Islet precursor cell (in vitro differentiated cells): ENCODE measurements around the gene OXTR.

Experiments
- DNase-seq: peaks from one replicate; pipeline ENCODE4 v3.0.0-alpha.2; 2018

OXTR gene

GRCh38 chr3:8767256-8767666, 2.2 kb downstream of the OXTR start:
- DNase-seq = peak; percentile 42

DNA sequence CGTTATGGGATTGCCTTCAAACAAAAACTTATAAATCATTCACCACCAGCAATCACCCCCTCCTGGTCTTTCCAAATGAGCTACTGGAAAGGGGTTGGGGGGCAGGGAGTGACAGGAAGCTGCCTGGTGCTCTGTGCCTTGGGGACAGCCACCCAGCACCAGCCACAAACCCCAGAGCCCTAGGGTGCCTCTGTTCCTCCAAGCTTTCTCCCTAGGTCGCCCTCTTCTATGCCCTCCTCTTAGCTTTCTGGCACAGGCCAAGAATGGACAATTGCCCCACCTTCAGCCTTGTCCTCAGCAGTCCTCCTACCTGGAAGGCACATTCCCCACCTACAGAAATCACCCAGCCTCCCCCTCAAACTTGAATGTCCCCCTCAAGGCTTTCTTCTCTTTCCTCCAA, 3.3 kb downstream of the OXTR start:
- peak; percentile 45 for DNase-seq

DNA sequence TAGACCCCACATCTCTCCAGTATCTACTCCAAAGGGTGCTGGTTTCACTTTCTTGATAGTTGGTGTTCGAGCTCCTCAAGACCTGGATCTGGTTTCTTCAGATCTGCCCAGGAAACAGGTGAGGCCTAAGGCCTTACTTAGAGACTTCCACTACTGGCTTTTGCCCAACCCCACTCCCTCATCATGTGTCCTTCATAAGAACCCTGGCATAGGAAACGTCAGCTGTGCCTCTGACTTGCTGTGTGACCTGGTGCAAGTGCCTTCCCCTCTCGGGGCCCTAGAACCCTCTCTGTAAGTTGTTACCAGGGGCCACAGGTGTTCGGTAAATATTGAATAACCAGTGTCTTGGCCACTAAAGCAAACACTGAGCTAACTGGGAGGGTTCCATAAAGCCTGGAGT, 3.9 kb downstream of the OXTR start:
- DNase-seq = peak; percentile 25

DNA sequence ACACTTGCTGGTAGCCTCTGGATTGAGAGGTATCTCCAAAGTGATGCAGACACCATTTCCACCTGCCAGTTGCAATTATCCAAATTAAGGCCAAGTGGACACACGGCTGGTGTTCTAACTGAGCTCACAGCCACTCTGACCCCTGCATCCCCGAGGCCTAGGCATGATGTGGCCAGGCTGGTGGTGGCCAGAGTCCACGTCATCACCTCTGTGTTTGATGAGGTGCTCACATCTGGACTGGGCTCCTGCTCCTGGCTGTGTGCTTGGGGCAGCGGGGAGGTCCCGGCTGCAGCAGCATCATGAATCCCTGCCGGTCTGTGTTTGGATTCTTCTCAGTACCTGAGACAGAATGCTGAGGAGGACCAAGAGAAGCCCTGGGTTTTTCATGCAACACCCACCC, 4.9 kb downstream of the OXTR start:
- peak; percentile 30 for DNase-seq

GRCh38 chr3:8762607-8763377, 6.6 kb downstream of the OXTR start:
- peak; percentile 40 for DNase-seq

GRCh38 chr3:8761866-8762265, 7.5 kb downstream of the OXTR start:
- peak; percentile 32 for DNase-seq

DNA sequence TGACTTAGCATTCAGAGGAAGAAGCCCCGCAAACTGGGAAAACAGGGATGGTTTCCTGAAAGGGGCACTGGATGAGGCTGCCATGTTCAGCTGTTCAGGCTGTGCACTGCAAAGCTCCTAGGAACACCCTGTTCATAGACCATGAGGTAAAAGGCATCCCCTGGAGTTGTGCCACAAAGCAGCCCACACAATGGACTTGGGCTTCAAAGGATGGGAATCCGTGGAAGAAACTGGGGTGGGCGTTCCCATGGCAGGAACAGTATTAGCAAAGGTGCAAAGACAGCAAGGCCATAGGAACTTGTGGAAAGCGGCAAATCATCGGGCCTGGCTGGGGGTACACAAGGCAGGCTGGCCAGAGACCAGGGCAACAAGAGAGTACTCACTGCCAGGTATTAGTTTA, 8.9 kb downstream of the OXTR start:
- peak; percentile 45 for DNase-seq

- DNase-seq = peak; percentile 44
Measured at GRCh38 chr3:8760091-8760490, 9.3 kb downstream of the OXTR start.

- DNase-seq = no peak
Measured at GRCh38 chr3:8759038-8759707, 10.2 kb downstream of the OXTR start.

GRCh38 chr3:8757551-8758518, 11.6 kb downstream of the OXTR start:
- DNase-seq = peak; percentile 53

GRCh38 chr3:8756671-8757070, 12.7 kb downstream of the OXTR start:
- no peak for DNase-seq

- no peak for DNase-seq
Measured at GRCh38 chr3:8755564-8756237, 13.7 kb downstream of the OXTR start.

DNA sequence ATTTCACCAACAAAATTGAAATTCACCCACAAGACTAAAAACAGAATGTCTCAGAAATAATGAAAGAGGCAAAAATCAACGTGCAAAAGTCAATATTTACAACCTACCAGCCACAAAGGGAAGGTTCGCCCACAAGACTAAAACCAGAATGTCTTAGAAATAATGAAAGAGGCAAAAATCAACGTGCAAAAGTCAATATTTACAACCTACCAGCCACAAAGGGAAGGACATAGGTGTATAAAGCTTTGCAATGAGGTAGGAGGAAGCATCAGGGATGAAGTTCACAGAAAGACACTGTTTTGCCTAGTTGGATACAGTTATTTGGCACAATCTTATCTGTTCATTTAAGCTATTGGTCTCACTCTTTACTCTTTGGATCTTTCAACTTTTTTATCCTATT, 14.3 kb downstream of the OXTR start:
- DNase-seq = no peak

DNA sequence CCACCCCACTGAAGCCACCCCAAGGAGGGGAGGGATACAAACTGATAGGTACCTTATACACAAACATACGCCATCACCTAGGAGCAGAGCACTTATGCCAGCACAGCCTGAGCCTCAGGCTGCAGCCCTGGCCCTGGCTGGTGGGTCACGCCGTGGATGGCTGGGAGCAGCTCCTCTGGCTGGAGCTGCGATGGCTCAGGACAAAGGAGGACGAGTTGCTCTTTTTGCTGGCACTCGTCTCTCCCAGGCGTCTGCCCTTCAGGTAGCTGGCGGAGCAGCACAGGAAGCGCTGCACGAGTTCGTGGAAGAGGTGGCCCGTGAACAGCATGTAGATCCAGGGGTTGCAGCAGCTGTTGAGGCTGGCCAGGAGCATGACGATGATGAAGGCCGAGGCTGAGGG, 16.6 kb downstream of the OXTR start:
- DNase-seq = no peak

DNA sequence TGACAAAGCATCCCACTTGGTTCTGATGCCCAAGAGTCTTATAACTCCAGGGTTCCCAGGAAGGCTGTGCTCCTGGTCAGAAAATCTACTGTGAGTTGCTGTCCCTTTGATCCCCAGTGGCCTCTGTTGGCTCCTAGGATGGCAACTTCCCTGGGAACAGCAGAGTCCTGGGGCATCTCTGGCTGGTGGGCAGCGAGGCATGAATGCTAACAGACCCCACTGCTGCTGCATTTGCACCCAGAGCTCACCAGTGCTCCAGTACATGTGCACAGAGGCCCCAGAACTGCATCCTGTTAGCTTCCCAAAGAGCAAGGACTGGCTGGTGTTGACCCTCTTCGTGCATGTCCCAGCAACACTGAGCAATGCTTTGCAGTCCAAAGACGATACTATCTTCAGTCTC, 20.1 kb downstream of the OXTR start:
- no peak for DNase-seq

DNA sequence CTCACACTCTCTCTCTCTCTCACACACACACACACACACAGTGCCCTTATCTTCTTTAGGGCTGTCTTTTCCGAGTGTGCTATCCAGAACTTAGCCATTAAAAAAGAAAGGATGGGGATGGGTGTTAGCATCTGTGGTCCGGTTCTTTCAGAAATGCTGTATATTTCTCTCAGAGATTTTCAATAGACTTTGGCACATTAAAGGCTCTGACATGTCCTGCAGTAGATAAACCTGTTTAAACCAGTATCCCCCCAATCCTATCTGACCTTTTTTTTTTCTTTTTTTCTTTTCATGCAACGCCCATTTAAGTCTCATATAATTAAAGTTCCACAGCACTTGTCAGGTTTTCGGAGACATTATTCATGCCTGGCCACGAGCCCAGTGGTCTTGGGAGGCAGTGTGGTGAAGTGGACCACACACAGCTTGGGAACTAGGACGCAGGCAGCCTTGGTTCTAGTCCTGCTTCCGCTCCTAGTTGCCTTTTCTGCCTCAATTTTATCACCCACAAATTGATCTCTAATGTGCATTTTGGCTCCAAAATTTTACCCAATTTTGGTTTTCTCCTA, 22.6 kb downstream of the OXTR start:
- DNase-seq = no peak

DNA sequence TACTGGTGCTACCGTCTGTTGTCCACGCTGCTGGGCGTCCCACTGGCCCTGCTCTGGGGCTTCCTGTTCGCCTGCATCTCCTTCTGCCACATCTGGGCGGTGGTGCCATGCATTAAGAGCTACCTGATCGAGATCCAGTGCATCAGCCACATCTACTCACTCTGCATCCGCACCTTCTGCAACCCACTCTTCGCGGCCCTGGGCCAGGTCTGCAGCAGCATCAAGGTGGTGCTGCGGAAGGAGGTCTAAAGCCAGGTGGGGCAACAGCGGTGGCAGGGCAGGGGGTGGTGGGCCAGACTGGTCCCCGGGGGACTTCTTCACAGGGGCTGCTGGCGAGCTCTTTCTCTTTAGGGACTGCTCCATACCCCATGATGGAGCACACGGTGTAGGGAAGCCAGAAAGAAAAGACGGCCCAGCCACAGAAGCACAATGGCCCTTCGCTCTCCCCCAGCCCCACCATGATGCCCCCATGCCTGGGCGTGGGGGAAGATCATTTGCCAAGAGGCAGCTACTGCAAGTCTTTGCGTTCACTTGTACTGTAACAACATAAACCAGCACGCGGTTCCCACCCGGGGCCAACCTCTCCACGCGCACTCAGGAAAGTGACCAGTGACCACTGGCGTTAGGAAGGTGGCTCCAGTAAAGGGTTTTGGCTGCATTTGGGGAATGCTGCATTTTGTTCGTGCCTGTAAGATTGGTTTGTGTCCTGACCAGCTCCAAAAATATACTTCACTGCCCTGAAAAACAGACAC, 23.6 kb downstream of the OXTR start:
- DNase-seq = no peak

DNA sequence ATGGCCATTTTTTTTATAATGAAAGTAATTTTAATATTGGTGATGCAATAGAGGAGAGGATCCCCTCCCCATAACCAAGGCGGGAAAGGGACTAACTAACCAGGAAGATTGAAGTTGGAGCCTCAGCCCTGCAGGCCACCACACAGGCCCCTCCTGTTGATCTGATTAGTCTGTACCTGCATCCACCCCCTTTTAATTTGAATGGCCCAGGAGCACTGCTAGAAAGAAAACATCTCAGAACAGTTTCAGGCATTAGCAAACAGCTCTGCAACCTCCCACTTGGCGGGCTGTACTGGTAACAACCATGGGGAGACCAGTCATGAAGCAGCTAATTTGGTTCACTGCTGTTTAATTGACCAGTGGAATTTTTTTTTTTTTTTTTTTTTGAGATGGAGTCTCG, 25.5 kb downstream of the OXTR start:
- DNase-seq = no peak

GRCh38 chr3:8743021-8743601, 26.3 kb downstream of the OXTR start:
- no peak for DNase-seq

DNA sequence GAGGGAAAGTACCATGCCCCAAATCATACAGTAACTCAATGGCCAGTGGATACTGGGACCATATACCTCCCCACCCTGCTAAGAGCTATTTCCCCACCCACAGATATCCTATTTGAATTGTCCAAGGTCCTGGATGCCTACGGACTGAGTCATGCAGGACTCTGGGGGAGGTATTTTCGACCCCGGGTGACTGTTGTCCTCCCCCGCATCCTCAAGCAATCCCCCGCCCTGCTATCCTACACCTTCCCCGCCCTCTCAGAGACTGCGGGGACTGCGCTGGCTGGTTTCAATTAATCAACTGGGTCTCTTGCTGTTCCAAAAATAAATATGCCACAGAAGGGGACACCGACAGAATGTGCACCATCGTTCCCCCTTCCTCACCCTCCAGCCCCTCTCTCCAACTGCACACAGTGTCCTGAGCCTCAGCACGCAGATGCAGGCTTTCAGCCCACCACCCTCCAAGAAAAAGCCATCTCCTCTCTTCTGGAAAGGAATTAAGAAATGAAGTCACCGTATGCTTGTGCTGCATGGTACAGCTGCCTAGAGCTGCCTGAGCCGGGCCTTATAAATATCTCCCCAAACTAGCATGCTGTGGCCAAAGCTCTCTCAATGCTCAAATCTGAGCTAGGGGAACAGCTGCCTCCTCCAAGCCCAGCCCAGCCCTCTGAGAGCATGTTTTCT, 27.7 kb downstream of the OXTR start:
- peak; percentile 95 for DNase-seq
